Hematopoietic multipotent progenitor cell treated with erythropoietin and hydrocortisone succinate and interleukin-3 and kit ligand, for 6 days (in vitro differentiated cells): ENCODE measurements around the gene IGSF9.
A peak's percentile ranks its signal among the peaks of the same experiment; 100 is the strongest.

Experiments used
- DNase-seq: peaks from one replicate; pipeline ENCODE4 v3.0.0-alpha.2; 2015

Gene IGSF9

GRCh38 chr1:159972443-159973205 lies 27.2 kb upstream of the IGSF9 start:
- no peak for DNase-seq

- no peak for DNase-seq
Measured at GRCh38 chr1:159970932-159971342, 25.5 kb upstream of the IGSF9 start.

- no peak for DNase-seq
Measured at GRCh38 chr1:159968901-159969300, 23.5 kb upstream of the IGSF9 start.

- DNase-seq: no peak
Measured at GRCh38 chr1:159965263-159965662, 19.9 kb upstream of the IGSF9 start.

- DNase-seq: no peak
Measured at GRCh38 chr1:159964144-159964543, 18.7 kb upstream of the IGSF9 start.

- DNase-seq: no peak
Measured at GRCh38 chr1:159962176-159962575, 16.8 kb upstream of the IGSF9 start.

- DNase-seq: no peak
Measured at GRCh38 chr1:159961636-159962035, 16.2 kb upstream of the IGSF9 start.

GRCh38 chr1:159960721-159961381 lies 15.4 kb upstream of the IGSF9 start:
- DNase-seq: peak; percentile 81

GRCh38 chr1:159959451-159959850 lies 14.0 kb upstream of the IGSF9 start:
- no peak for DNase-seq

- DNase-seq: no peak
Measured at GRCh38 chr1:159958719-159959380, 13.4 kb upstream of the IGSF9 start.

GRCh38 chr1:159957824-159958268 lies 12.4 kb upstream of the IGSF9 start:
- peak; percentile 91 for DNase-seq

- no peak for DNase-seq
Measured at GRCh38 chr1:159955456-159955855, 10.0 kb upstream of the IGSF9 start.

GRCh38 chr1:159953536-159954515 lies 8.4 kb upstream of the IGSF9 start, which contains the start of gene SLAMF9:
SLAMF9 (minus strand) TSS chr1:159954237; CDS start chr1:159954137, 100 bp downstream.
- peak; percentile 41 for DNase-seq

- DNase-seq: no peak
Measured at GRCh38 chr1:159952932-159953331, 7.5 kb upstream of the IGSF9 start.

GRCh38 chr1:159951551-159951950 lies 6.1 kb upstream of the IGSF9 start:
- DNase-seq: no peak

GRCh38 chr1:159951016-159951415 lies 5.6 kb upstream of the IGSF9 start:
- DNase-seq: no peak

- DNase-seq: no peak
Measured at GRCh38 chr1:159949981-159950381, 4.6 kb upstream of the IGSF9 start.

- DNase-seq: no peak
Measured at GRCh38 chr1:159949123-159949522, 3.7 kb upstream of the IGSF9 start.

GRCh38 chr1:159947942-159948341 lies 2.5 kb upstream of the IGSF9 start:
- no peak for DNase-seq

- DNase-seq: no peak
Measured at GRCh38 chr1:159946242-159947187, 1.1 kb upstream of the IGSF9 start.
